Left hindlimb (tissue), 1 donor: Measurements from ENCODE around the gene NT5DC3.
"Not testable (repeated sequence)": the region's sequence is repeated elsewhere in the genome, so short reads cannot be mapped to it uniquely, and the experiment has no call there.

Experiments used
- DNase-seq: peaks from one replicate; pipeline ENCODE4 v3.0.0-alpha.2; 2018

Gene NT5DC3

DNA sequence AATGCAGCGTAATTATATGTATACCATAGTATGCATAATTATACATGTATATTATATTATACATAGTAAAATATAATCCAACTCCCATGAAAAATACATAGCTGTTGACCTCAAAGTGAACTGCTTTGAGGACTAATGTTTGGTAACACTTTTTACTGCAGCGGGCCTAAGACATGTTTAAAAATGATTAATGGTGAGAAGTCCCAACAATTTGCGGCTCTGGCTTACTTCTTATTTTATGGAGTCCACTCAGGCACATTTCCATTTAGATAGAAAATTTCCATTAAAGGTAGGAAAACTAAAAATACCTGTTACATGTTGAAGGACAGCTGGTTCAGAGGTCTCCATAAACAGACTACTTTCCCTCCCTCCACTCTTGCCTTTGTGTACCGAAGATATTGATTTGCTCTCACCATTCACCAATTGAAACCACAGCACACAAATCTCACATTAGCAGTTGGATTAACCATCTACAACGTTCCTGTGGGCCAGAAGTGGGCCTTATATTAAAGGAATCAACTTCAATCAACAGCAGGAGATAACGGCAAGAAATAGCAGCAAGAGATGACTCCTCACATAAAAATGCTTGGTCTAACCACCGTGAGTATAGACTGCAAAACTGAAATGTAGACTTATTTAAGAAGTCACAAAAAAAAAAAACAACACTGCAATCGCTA, 14.1 kb upstream of the NT5DC3 start:
- DNase-seq, result no peak

DNA sequence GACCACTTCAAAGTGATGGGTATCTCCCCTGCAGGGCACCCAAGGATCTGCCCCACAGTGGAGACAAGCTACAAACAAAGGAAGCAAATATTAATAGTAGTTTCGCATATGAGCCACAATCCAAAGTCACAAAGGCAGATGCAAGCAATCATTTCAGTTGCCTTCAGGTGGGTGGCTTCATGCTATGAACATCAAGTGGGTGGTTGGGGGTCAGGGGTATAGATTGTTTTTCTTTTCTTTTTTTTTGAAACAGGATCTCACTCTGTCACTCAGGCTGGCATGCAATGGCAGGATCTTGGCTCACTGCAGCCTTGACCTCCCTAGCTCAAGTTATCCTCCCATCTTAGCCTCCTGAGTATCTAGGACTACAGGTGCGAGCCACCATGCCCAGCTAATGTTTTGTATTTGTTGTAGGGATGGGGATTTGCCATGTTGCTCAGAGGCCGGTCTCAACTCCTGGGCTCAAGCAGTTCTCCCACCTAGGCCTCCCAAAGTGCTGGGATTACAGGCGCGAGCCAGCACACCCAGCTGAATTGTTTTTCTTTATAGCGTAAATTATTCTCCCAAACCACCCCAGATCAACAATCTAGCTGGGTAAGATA, 13.4 kb upstream of the NT5DC3 start:
- no peak for DNase-seq

DNA sequence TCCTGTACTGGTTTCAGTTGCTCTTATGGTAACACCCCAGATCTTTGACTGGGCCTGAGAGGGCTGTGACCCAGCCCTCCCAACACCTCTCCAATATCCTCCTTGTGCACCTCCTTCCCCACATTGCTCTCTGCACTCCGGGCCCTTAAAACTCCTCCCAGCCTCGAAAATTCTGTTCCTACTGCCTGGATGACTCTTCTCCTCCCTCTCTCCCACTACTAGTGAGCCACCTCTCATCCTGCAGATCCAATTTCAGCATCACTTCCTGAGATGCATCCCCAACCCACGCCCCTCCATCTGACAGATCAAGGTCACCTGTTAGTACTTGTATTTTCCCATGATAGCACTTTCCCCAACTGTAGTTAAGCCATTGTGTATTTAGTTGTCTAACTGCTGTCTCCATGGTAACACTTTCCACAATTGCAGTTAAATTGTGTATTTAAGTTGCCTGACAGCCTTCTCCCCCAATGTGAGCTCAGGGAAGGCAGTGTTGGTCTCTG, 11.5 kb upstream of the NT5DC3 start:
- DNase-seq, result no peak

DNA sequence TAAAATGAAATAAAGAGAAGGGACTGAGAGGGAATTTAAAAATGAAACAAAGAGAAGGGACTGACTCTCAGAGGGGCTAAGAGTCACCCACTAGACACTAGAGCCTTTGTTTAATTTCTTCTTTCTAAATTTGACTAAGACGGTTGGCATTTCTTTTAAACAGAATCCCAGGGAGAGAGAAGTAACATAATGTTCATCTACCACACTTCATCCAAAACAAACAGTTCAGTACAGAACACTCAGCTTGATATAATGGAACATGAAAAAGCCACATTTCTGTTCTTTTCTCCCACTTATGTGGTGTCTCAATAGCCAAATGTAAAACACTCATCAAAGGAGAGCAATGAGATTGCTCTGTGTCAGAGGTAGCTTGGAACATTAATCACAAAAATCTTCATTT, 10.1 kb upstream of the NT5DC3 start:
- DNase-seq, result no peak

DNA sequence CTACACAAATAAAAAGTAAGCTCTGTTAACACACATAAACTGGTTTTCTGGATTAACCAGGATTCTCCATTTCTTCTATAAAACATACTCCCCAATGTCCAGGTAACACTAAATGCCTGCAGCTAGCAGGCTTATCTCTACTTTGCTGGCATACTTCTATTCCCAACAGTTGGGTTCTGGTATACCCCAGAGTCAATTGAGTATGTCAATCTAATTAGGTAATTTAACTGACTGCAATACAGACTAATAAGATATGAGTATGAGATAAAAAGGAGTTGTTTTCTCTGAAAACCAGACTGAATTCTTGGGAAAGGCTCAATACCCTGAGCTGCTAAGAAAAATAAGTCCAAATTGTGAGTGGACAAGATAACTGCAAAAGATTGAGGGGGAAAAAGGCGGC, 9.4 kb upstream of the NT5DC3 start:
- no peak for DNase-seq

DNA sequence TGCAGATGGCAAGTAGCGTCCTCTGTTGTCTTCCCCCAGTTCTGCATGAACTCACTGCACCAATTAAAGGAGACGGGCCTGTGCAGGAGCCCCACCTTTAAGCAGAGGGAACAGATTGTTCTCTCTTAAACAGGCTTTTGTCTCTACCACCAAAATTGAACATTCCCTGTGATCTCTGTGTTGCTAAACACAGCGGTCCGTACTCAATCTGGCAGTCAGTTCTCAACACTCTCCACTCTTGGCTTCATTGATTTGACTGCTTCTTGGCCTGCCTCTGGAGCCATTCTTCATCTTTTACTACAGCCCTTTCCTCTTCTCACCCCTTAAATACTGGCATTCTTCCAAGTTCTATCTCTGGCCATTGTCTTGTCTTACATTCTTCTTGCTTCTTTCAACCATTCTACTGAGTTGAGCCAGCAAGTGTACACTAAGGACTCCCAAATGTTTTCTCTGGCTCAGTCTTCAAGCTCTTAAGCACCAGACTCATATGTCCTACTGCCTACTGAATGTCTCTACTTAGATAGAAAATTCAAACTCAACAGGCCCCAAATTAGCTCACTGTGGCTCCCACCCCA, 8.0 kb upstream of the NT5DC3 start:
- DNase-seq, result no peak

DNA sequence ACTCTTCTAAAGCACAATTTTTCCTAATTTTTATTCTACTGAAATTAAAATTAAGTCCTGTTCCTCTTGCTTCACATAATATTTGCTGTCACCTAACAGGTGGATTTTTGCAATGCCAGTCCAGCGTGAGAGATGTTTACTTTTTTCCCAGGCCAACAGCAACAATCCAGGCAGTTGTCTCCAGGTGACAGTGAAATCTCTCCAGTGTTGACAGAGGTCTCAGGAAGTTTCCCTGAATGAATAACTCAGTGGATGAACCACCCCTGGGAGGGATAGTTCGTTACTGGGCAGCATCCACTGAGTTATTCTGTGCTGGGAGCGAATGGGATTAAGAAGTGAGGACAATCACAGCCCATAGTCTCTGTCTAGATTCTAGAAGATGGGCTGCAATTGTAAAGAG, 7.1 kb upstream of the NT5DC3 start:
- DNase-seq, result no peak

DNA sequence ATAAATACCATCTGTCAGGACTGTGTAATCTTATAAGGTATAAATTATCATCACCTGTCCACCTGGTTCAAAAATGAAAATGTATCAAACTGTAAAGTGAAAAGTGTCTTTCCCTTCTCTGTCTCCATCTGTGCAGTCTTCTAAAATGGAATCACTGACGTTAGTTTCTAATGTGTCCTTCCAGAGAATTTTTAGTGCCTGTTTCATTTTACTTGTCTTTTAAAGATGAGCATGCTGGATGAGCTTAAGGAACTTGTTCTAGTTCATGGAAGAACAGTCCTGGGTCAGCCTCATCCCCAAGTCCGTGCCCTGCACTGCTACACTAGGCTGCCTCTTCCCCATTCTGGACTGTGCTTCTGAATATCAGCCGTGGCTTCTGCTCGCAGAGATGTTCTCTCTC, 5.4 kb upstream of the NT5DC3 start:
- no peak for DNase-seq

DNA sequence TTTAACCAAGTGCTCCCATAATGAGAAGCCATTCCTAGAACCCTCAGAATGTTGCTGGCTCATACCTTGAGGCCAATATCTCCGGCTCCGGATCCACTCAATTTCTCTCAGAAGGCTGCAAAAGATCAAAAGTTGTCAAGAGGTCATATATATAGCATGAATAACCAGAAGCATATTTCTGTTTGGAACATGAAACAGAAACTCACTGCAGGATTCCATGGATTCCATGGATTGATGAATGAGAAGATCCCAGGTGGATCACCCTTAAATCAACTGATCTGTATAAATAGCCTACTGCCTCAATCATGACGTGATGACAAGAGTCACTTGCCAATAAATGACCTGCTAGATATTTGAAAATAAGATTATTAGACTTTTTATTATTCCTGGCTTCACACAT, 3.3 kb upstream of the NT5DC3 start:
- DNase-seq, result no peak

DNA sequence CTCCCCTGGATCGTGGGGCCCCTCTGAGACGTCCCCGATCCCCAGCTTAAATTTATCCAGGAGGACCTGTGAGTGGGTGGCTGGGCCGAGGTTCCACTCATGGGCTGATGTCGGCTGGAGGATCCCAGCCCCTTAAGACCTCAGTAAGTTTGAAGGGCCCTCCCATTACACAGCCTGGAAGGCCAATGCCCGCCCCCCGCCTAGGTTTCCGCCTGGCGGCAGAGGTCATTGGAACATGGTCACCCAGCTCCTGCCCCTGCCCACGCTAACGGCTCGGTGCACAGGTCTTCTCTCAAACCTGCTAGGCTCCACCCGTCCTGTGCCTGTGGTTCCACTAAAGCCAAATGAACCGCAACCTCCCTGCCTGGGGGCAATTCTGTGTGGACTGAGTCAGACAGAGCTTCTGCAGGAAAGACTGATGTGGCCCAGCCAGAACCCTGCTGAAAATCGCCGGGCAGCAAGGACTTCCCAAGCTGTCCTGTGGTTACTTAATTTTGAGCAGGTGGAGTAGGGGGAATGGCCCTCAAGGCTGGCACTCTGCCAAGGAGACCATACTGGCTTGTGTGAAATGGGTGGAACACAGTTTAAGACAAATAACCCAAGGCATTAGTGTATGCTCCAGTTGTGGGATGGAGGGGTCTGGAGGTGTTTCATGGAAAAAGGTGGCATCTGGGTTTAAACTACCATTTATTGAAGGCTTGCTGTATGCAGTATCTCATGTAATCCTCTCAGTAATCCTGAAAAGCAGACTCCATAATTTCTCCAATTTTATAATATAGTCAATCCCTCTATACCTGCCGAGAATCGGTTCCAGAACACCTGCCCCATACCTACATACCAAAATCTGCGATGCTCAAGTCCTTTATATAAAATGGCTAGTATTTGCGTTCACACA, 903 bp upstream of the NT5DC3 start:
- peak; percentile 64 for DNase-seq

DNA sequence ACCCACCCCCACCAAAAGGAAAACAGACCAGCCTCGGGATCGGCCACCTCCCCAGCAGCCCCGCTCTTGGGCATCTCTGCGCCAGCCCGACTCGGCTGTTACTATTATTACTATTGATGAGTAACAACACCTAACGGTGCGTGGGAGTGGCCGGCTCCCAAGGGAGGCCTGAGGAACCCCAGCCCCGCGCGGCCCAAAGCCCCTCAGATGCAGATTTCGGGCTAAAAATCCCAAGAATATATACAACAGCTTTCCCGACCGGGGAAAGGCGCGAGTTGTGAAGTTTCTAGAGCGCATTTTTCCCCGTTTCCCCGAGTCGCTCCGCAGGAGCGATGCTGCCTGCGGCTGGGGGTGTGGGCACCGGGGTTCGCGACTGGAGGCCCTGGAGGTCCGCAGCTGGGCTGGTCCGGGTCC, 565 bp downstream of the NT5DC3 start:
- DNase-seq, result peak; percentile 54

DNA sequence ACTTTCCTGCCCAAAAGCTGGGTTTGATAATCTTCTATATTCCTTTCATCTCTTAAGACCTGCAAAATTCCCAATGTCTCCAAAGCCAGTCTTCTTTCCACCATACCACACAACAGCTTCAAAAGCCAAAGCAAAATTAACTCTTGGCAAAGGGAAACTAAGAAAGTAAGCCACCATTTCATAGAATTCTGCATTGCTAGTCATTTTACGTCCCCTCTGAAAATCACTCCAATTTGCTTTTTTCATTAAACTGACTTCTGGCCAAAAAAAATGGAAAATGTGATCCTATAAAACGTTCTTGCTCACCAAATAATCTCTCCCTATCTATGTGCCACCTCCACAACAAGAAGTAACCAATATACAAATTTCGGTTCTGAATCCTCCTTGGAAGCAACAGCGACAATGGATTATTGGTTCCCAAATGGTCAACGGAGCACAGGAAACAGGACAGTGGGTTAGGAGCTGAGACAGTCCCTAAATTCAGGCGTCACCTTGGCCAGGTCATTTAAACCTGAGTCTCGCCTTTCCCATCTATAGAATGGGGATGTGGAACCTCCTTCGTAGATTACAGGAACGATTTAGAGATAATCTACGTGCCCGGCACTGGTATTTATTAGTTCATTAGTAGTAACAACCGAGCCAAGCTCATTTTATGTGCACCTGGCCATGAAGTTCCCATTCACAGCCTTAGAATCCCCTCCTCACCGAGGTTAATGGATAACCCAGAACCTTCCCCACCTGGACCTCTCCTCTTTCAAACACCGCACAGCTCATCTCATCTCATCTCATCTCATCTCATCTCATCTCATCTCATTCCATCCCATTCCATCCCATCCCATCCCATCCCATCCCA, 1.2 kb downstream of the NT5DC3 start:
- DNase-seq, result no peak

DNA sequence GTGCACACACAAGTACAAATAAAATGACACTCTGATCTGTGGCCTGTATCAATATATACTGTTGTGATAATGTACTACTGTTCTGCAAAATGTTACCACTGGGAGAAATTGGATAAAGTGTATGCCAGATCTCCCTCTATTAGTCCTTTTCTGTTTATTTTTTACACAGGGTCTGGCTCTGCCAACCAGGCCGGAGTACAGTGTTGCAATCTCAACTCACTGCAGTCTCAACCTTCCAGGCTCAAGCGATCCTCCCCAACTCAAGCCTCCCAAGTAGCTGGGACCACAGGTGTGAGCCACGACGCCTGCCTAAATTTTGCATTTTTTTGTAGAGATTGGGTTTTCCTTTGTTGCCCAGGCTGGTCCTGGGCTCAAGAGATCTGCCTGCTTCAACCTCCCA, 1.9 kb downstream of the NT5DC3 start:
- DNase-seq, result no peak

DNA sequence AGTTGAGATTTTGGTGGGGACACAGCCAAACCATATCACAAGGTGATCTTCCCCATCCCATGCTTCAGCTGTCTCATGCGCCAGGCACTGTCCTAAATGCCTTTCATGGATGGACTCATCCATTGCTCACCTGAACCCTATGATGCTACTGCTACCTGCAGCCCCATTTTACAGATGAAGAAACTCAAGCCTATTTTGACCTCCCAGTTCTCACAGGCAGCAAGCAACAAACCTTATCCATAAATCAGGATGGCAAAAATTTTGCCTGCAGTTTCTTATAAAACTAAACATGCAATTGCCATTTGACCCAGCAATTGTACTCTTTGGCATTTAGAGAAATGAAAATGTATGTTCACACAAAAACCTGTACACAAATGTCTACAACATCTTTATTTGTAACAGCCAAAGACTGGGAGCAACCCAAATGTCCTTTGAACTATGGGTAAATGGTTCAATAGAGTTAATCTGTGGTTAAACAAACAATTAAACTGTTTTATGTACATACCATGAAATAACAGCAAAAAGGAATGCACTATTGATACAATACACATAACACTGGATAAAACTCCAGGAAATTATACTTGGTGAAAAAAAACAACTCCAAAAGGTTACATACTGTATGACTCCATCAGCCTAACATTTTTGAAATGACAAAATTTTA, 2.6 kb downstream of the NT5DC3 start:
- no peak for DNase-seq

DNA sequence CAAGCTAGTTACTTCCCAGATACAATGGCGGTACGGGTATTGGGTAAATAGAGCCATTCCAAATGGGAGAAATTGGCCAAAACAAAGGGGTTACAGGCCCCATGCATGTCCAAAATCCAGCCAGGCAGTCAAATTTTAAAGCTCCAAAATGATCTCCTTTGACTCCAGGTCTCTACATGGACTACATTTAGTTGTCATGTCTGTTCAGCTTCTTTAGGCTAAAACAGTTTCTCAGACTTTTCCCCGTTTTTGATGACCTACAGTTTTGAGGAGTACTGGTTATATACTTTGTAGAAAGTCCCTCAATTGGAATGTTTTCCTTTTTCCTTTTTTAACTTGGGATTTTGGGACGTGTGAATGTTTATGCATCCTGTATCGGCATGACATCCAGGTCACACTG, 4.7 kb downstream of the NT5DC3 start:
- no peak for DNase-seq

DNA sequence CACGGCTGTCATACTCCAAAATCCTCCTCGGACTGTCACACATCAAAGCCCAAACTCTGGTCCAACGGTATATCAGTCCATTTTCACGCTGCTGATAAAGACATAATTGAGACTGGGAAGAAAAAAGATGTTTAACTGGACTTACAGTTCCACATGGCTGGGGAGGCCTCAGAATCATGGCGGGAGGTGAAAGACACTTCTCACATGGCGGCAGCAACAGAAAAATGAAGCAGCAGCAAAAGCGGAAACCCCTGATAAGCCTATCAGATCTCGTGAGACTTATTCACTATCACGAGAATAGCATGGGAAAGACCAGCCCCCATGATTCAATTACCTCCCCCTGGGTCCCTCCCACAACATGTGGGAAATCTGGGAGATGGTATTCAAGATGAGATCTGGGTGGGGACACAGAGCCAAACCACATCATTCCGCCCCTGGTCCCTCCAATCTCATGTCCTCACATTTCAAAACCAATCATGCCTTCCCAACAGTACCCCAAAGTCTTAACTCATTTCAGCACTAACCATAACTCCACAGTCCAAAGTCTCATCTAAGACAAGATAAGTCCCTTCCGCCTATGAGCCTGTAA, 5.2 kb downstream of the NT5DC3 start:
- DNase-seq, result not testable (repeated sequence)

DNA sequence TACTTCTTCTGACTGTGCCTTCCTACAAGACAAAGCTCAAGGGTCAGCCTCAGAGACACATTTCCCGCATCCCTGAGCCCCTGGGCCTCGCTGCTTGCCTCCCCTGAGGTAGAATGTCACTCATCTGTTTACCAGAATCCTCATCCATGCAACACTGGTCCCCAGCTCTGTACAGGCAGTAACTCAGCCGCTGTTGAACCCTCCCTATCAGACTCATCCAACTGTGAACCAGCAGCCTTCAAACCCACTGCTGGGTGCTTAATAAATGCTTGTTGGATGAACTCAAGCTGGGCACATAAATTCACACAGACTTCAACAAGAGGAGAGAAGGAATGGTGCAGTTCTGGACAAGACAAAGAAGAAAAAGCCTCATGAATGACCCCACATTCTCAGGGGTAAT, 6.1 kb downstream of the NT5DC3 start:
- DNase-seq, result no peak

DNA sequence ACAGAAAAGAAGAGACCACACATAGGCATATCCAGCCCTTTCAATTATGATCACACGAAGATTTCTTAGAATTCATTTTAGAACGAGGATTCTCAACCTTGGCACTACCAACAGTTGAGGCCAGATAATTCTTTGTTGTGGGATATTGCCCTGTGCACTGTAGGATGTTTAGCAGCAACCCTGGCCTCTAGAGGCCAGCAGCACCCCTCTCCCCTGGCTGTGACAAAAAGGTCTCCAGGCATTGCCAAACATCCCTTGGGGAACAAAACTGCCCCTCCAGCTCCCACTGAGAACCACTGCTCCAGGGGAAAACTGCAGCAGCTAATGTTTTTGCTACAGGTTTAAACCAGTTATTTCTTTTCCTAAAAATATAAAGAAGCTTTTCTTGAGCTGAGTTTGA, 7.1 kb downstream of the NT5DC3 start:
- DNase-seq, result no peak

DNA sequence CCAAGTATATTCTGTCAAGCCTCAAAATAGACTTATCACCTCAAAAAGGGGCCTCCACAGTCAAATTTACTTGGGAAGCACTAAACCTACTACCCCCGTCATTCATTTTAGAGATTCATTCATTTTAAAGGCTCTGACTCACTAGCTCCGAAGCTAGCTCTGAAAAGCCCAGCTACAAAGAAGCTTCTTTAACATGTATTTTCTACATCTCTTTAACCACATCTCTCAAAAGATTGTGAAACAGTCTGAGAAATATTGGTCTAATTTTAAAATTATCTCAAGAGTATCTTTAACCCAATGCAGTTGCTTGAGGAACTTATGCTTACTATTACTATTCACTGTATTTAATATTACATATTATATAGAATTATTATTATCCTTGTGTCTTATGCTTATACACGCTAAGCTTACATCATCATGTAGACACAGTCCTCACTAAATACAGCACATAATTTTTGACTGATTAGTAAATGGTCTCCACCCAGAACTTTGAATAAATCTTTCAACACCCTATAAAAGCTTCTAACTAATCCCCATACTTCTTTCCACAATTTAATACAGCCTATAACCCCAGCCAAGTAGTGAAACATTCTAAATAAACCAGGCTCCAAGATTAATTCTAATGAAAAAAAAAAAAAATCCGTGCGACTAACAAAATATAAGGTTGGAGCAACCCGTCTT, 7.8 kb downstream of the NT5DC3 start:
- DNase-seq, result no peak

DNA sequence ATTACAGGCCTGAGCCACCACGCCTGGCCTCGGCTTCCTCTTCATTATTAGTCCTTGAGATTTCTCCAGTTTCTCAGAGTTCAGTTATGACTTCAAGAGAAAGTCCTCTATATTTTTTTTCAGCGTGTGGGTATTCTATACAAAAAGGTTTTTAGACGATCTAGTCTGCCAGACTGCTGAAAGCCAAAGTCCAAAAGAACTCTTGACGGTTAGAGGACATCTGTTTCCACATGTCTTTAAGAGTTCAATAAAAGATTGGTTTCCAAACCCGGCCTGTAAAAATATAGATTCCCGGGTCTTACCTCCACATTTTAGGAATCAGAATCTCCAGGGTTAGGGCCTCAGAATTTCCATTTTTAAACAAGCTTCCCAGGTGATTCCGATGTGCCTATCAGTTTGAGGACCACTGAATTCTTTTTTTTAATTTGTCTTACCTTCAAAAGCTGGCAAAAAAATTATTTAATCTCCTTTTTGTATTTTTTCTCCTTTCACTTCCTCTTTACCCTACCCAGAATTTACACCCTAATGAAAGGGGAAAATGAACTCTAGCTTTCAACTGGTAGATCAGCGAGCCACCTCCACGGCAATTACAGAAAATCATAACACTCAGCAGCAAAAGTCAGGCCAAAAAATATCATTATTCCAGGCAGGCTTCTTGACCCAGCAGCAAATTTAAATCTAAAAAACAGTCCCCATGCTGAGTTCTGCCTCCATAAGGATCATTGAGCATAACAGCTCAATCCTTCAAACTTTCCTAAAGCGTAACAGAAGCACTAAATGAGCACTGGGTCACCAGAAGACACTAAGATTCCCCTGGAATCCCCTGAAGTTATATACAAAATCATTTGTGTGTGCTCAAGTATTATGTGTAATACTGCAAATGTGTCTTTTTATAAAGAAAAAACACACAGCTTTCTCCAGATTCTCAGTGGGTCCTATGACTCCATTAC, 8.7 kb downstream of the NT5DC3 start:
- DNase-seq, result no peak
